Osteocyte (in vitro differentiated cells): ENCODE results near the gene INS. TPM values are rescaled to one million over a fixed set of nuclear protein-coding genes. Genes with fewer than 3 reads are reported as not detected.

Experiments used
- DNase-seq: peaks from one replicate; pipeline ENCODE4 v3.0.0; 2021; ENCODE audit warnings: mixed read lengths; ENCODE audit not compliant: unreplicated experiment; ENCODE audit errors: extremely low spot score
- H3K27ac Mint-ChIP-seq: one replicate; pipeline ENCODE4 v1.8.0; 2021; ENCODE audit warnings: mild to moderate bottlenecking, mixed read lengths; ENCODE audit not compliant: unreplicated experiment
- H3K27me3 Mint-ChIP-seq: one replicate; pipeline ENCODE4 v1.8.0; 2021; ENCODE audit warnings: mixed read lengths; ENCODE audit not compliant: unreplicated experiment
- H3K36me3 Mint-ChIP-seq: one replicate; pipeline ENCODE4 v1.8.0; 2021; ENCODE audit warnings: mixed read lengths; ENCODE audit not compliant: unreplicated experiment
- H3K4me1 Mint-ChIP-seq: one replicate; pipeline ENCODE4 v1.8.0; 2021; ENCODE audit warnings: mixed read lengths; ENCODE audit not compliant: unreplicated experiment
- H3K4me3 Mint-ChIP-seq: one replicate; pipeline ENCODE4 v1.8.0; 2021; ENCODE audit warnings: mild to moderate bottlenecking, moderate library complexity, mixed read lengths; ENCODE audit not compliant: unreplicated experiment
- H3K9me3 Mint-ChIP-seq: one replicate; pipeline ENCODE4 v1.8.0; 2021; ENCODE audit warnings: mixed read lengths; ENCODE audit not compliant: unreplicated experiment
- CTCF ChIP-seq: fragments of 200-600 bp; sonication (generic); IDR thresholded peaks from 2 replicates; pipeline ENCODE4 v1.5.0; 2021; ENCODE audit warnings: antibody characterized with exemption, mild to moderate bottlenecking, moderate library complexity
- total RNA-seq: library from RNA; stranded (reverse); gene quantifications from 2 replicates; pipeline ENCODE4 v1.2.1, GENCODE V29; 2021

The INS gene
- total RNA-seq, 1 donor from 2014 or later: not detected

GRCh38 chr11:2123628-2123960 is 37.4 kb downstream of the INS start:
- no peak for DNase-seq
- Mint-ChIP-seq H3K27me3 (no peaks in the 10 kb centered on the region), H3K4me1 (peaks cover 42% of the 10 kb centered on the region), H3K27ac (no peak overlapping the region), H3K4me3 (no peak overlapping the region), H3K36me3 (no peaks in the 10 kb centered on the region), H3K9me3 (no peaks in the 10 kb centered on the region)
- no peak for TF ChIP-seq CTCF

- Mint-ChIP-seq H3K9me3 (no peaks in the 10 kb centered on the region), H3K4me1 (peaks cover 46% of the 10 kb centered on the region), H3K4me3 (no peak overlapping the region), H3K27ac (peak overlapping the region; percentile 82), H3K36me3 (peaks cover 2% of the 10 kb centered on the region), H3K27me3 (no peaks in the 10 kb centered on the region)
- DNase-seq: no peak
- no peak for TF ChIP-seq CTCF
Measured at GRCh38 chr11:2122907-2123627, 37.9 kb downstream of the INS start.

- H3K4me3 Mint-ChIP-seq: no peak overlapping the region
- no peak for DNase-seq
Measured at GRCh38 chr11:2122222-2122906, 38.6 kb downstream of the INS start.

GRCh38 chr11:2121227-2122130 is 39.5 kb downstream of the INS start:
- Mint-ChIP-seq H3K9me3 (peaks cover 5% of the 10 kb centered on the region), H3K36me3 (peaks cover 5% of the 10 kb centered on the region), H3K27me3 (no peaks in the 10 kb centered on the region), H3K4me3 (no peak overlapping the region), H3K4me1 (peaks cover 46% of the 10 kb centered on the region), H3K27ac (peak overlapping the region; percentile 80)
- DNase-seq: no peak
- no peak for TF ChIP-seq CTCF

More at GRCh38 chr11:2122222-2122906, 38.6 kb downstream of the INS start:
- Mint-ChIP-seq H3K27ac (peak overlapping the region; percentile 80), H3K9me3 (no peaks in the 10 kb centered on the region), H3K27me3 (no peaks in the 10 kb centered on the region), H3K4me1 (peaks cover 46% of the 10 kb centered on the region), H3K36me3 (peaks cover 4% of the 10 kb centered on the region)
- TF ChIP-seq CTCF: no peak
